ENCODE results near the gene COA7.
A peak's percentile ranks its signal among the peaks of the same experiment; 100 is the strongest.
"Not testable (repeated sequence)": the region's sequence is repeated elsewhere in the genome, so short reads cannot be mapped to it uniquely, and the experiment has no call there.

The COA7 gene

GRCh38 chr1:52693843-52694242, 4.3 kb downstream of the COA7 start:
- TF ChIP-seq ZFX (IDR thresholded peaks at IDR 0.05) = no peak
- no peak for TF ChIP-seq CTCF (conservative IDR thresholded peaks at IDR 0.05)
- no peak overlapping the region for H3K27ac ChIP-seq

GRCh38 chr1:52693351-52693750, 4.8 kb downstream of the COA7 start:
- not testable (repeated sequence) for H3K27ac ChIP-seq

- TF ChIP-seq CTCF (conservative IDR thresholded peaks at IDR 0.05) (no peak), ZFX (IDR thresholded peaks at IDR 0.05) (no peak)
- no peak overlapping the region for H3K27ac ChIP-seq
These were observed 5.5 kb downstream of the COA7 start for GRCh38 chr1:52692697-52693096.

- no peak overlapping the region for H3K27ac ChIP-seq
- no peak for TF ChIP-seq CTCF (conservative IDR thresholded peaks at IDR 0.05)
- no peak for TF ChIP-seq ZFX (IDR thresholded peaks at IDR 0.05)
These were observed 6.3 kb downstream of the COA7 start for GRCh38 chr1:52691821-52692220.

- TF ChIP-seq CTCF (conservative IDR thresholded peaks at IDR 0.05) = no peak
- no peak for TF ChIP-seq ZFX (IDR thresholded peaks at IDR 0.05)
- H3K27ac ChIP-seq = no peak overlapping the region
These were observed 11.3 kb downstream of the COA7 start for GRCh38 chr1:52686830-52687229.

- not testable (repeated sequence) for H3K27ac ChIP-seq
- peak; percentile 94 for TF ChIP-seq CTCF (conservative IDR thresholded peaks at IDR 0.05)
These were observed 11.8 kb downstream of the COA7 start for GRCh38 chr1:52686261-52686751.

GRCh38 chr1:52684545-52684944, 13.6 kb downstream of the COA7 start:
- no peak overlapping the region for H3K27ac ChIP-seq
- TF ChIP-seq ZFX (IDR thresholded peaks at IDR 0.05) = no peak
- no peak for TF ChIP-seq CTCF (conservative IDR thresholded peaks at IDR 0.05)

GRCh38 chr1:52683367-52683940, 14.7 kb downstream of the COA7 start:
- no peak overlapping the region for H3K27ac ChIP-seq

More at GRCh38 chr1:52683367-52683940, 14.7 kb downstream of the COA7 start:
- no peak for TF ChIP-seq CTCF (conservative IDR thresholded peaks at IDR 0.05)

All from C4-2B (cell line).